Posterior cingulate gyrus (tissue), 11 donors: ENCODE measurements around the gene RUNX1.

Experiments used
- DNase-seq, 10 donors: peaks; one replicate each; pipeline versions ENCODE4 v3.0.0 to v3.0.0-alpha.2; 2020 to 2021; ENCODE audit warnings: mixed read lengths in 3 of 10
- intact Hi-C: fragments of 100-400 bp; cut with DNase I; formaldehyde crosslinking; loops from one replicate; pipeline ENCODE4 v1.15.1; 2023

The RUNX1 gene

GRCh38 chr21:35048706-35049617, at the start of gene RUNX1:
Gene RUNX1, minus strand, starts transcription at chr21:35049302.
- intact Hi-C loops = loop anchor here (10.0 kb wide), 1 partner anchor 64 kb away; no protein-coding TSS in a partner anchor
- DNase-seq = no peak

- intact Hi-C loops = no loop called here
- DNase-seq = no peak
Measured at GRCh38 chr21:35097525-35097924, 48.4 kb upstream of the RUNX1 start.

- no peak for DNase-seq
- intact Hi-C loops = no loop called here
Measured at GRCh38 chr21:35096959-35097358, 47.9 kb upstream of the RUNX1 start.

GRCh38 chr21:35095859-35096291, 46.8 kb upstream of the RUNX1 start:
- no peak for DNase-seq
- intact Hi-C loops = no loop called here

- intact Hi-C loops = no loop called here
- no peak for DNase-seq
Measured at GRCh38 chr21:35093514-35093913, 44.4 kb upstream of the RUNX1 start.

- DNase-seq = no peak
- intact Hi-C loops = no loop called here
Measured at GRCh38 chr21:35091496-35091895, 42.4 kb upstream of the RUNX1 start.

GRCh38 chr21:35090403-35090802, 41.3 kb upstream of the RUNX1 start:
- intact Hi-C loops = no loop called here
- DNase-seq = no peak

- DNase-seq = no peak
- intact Hi-C loops = no loop called here
Measured at GRCh38 chr21:35088319-35088771, 39.2 kb upstream of the RUNX1 start.

GRCh38 chr21:35086357-35086756, 37.3 kb upstream of the RUNX1 start:
- intact Hi-C loops = no loop called here
- DNase-seq = no peak

GRCh38 chr21:35084869-35085268, 35.8 kb upstream of the RUNX1 start:
- DNase-seq = no peak
- intact Hi-C loops = no loop called here

GRCh38 chr21:35083246-35083645, 34.1 kb upstream of the RUNX1 start:
- intact Hi-C loops = no loop called here
- DNase-seq = no peak

- DNase-seq = no peak
- intact Hi-C loops = no loop called here
Measured at GRCh38 chr21:35081861-35082260, 32.8 kb upstream of the RUNX1 start.

GRCh38 chr21:35079181-35079580, 30.1 kb upstream of the RUNX1 start:
- DNase-seq = no peak
- intact Hi-C loops = no loop called here

GRCh38 chr21:35077975-35078374, 28.9 kb upstream of the RUNX1 start:
- no peak for DNase-seq
- intact Hi-C loops = no loop called here

- intact Hi-C loops = no loop called here
Measured at GRCh38 chr21:35077466-35077865, 28.4 kb upstream of the RUNX1 start.

GRCh38 chr21:35075546-35075945, 26.4 kb upstream of the RUNX1 start:
- intact Hi-C loops = no loop called here
- DNase-seq = no peak

More at GRCh38 chr21:35077466-35077865, 28.4 kb upstream of the RUNX1 start:
- no peak for DNase-seq

GRCh38 chr21:35072960-35073359, 23.9 kb upstream of the RUNX1 start:
- peak in 1 of 10 donors; percentile 59 for DNase-seq
- intact Hi-C loops = no loop called here

- peak in 1 of 10 donors; percentile 74 for DNase-seq
- intact Hi-C loops = no loop called here
Measured at GRCh38 chr21:35072557-35072956, 23.5 kb upstream of the RUNX1 start.

- DNase-seq = no peak
- intact Hi-C loops = no loop called here
Measured at GRCh38 chr21:35071347-35071746, 22.2 kb upstream of the RUNX1 start.

- no peak for DNase-seq
- intact Hi-C loops = no loop called here
Measured at GRCh38 chr21:35070436-35070835, 21.3 kb upstream of the RUNX1 start.

- DNase-seq = no peak
- intact Hi-C loops = no loop called here
Measured at GRCh38 chr21:35066824-35067223, 17.7 kb upstream of the RUNX1 start.
